HG03558 (cell line): ENCODE results near the gene NOX5.

ENCODE experiments used
- ATAC-seq: cut with Tn5 transposase; IDR thresholded peaks from one replicate; pipeline ENCODE4 v1.9.1; 2021; ENCODE audit warnings: moderate number of reproducible peaks; ENCODE audit not compliant: unreplicated experiment; ENCODE audit errors: extremely low read depth

Gene NOX5

DNA sequence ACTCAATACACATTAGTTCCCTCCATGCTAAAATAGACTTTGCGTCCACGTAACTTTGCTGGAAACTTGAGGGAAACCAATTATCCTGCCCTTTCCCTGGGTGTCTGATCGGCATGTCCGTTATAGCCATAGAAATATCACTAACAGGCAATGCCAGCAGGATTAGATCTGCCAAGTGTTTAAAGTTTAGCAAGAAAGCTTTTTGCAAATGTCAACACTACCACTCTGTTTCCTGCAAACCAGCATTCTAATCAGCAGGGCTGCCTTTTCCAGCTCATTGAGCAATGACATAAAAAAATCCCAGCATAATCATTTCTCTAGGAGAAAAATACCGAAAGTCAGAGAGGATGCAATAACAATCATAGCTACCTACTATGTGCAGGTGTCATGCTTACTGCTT lies 60.9 kb downstream of the NOX5 start:
- no peak for ATAC-seq

DNA sequence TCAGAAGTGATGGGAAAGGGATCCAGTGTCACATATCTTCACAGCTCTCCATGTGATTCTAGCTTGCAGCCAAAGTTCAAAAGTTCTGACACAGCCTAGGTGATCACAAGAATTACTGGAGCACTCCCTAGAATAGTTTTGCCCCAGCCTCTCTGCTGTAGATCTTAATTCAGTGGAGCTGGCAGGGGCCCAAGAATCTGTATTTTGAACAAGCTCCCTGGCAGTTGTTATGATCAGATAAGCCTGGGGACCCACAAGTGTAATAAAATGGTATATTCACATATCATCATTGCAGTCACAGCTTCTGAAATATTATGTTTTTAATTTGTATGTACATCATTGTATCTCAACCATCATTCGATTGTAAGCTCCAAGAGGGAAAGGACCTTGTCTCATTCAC lies 62.3 kb downstream of the NOX5 start:
- no peak for ATAC-seq

DNA sequence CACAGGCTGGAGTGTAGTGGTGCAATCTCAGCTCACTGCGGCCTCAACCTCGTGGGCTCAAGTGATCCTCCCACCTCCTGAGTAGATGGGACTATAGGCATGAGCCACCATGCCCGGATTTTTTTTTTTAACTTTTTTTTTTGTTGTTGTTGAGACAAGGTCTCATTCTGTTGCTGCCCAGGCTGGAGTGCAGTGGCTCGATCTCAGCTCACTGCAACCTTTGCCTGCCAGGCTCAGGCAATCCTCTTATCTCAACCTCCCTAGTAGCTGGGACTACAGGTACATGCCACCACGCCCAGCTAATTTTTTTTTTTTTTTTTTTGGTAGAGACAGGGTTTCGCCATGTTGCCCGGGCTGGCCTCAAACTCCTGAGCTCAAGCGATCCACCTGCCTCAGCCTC lies 64.1 kb downstream of the NOX5 start:
- ATAC-seq = no peak

GRCh38 chr15:69080295-69081248 lies 66.1 kb downstream of the NOX5 start:
- no peak for ATAC-seq

DNA sequence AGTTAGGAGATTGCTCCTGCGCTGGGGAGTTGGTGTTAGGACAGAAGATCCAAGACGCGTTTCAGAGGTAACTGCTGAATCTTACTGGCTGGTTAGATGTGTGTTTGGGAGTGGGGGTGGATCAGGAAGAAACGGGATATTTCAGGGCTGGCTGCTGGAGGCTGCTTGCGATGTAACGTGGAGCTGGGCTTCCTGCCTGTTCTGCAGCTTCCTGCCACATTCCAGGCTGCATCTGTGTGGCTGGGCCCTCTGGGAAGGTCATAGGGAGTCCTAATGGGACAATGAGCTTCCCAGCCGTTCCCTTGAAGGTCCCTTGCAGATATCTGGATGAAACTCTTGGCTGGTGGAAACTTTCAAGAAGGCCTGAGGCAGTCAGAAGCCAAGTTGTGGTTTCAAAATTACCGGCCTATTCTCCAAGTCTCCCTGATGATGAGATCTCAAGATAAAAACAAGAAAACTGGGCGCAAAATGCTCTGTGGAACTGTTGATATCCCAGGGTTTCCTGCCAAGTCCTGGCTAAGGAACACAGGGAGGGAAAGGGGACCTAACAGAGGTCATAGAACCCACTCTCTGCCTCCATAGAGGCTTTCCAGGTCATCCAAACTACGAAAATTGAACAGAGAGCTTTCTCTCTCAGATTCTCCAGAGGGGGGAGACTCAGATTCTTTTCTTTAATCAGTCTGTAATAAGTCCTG lies 67.0 kb downstream of the NOX5 start:
- ATAC-seq = no peak

DNA sequence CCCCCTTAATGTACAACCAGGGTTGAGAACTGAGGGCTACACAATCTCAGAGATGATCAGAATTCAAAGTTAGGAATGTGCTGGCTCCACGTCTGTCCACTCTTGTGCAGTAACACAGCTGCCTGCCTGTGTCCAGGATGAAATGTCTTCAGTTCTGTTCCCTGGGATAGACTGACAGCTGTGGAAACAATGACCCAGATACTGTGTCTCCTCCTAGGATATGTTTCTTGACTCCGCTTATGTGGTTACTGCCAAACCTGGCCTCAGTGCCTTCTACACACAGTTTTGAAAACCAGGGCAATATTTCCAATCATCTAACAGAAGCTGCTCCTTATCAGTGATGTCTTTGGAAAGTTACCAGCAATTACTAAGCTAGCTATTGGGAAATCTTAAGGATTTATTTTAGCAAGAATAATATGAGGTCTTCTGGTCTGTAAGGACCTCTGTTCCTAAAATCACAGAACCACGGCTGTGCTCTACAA lies 67.6 kb downstream of the NOX5 start:
- ATAC-seq = no peak

DNA sequence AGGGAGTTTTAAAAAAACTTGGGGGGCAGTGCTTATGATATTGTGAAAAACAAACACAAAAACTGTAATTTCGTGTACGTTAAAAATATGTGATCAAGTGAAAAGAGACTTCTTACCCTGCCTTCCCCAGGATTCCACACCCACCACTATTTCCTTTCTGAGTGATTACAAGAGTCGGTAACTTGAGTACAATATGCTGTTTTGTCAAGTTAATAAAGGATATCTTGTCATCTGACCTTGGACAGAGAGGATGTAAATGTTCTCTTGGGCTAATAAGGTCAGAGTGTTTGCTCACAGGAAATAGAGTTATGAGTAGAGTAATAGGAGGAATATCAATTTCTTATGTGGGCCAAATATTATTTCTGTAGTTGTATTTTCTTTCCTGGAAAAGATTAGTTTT lies 68.1 kb downstream of the NOX5 start:
- ATAC-seq = no peak

GRCh38 chr15:69084404-69085030 lies 70.0 kb downstream of the NOX5 start:
- ATAC-seq = no peak

GRCh38 chr15:69085325-69086081 lies 71.0 kb downstream of the NOX5 start:
- no peak for ATAC-seq

DNA sequence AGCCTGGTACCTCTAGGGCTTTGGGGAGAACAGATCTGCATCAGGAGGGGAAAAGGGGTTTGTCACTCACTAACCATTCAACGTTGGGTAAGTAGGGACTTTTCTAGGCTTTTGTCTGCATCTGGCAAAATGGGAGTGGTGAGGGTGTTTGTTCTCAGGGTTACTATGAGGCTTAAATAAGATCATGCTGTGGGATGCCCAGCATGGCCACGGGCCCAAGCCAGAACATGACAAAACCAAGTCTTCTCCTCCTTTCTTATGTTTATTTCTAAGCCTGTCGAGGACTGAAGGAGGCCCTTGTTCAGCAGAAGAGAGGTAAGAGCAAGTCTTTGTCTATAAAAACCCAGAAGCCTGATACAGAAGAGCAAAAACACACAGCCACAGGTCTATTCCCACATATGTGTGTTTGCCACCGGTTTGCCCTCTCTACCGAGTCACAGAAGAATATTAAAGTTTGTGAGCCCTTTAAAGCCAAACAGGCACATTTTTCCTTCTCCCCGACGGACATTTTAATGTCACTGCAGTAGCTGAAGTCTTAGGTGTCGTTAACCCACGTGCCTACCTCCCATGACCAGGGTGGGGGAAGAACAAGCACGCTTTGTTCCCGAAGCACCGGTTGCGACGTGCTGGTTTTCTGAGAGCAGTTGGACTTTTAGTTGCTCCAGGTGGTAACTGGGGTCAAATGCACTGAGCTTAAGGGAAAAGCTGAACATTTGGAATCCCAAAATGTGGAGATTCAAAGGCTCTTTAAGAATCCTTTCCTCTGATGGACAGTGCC lies 72.1 kb downstream of the NOX5 start:
- ATAC-seq = no peak

- no peak for ATAC-seq
These were observed 73.0 kb downstream of the NOX5 start for GRCh38 chr15:69087366-69087976.

DNA sequence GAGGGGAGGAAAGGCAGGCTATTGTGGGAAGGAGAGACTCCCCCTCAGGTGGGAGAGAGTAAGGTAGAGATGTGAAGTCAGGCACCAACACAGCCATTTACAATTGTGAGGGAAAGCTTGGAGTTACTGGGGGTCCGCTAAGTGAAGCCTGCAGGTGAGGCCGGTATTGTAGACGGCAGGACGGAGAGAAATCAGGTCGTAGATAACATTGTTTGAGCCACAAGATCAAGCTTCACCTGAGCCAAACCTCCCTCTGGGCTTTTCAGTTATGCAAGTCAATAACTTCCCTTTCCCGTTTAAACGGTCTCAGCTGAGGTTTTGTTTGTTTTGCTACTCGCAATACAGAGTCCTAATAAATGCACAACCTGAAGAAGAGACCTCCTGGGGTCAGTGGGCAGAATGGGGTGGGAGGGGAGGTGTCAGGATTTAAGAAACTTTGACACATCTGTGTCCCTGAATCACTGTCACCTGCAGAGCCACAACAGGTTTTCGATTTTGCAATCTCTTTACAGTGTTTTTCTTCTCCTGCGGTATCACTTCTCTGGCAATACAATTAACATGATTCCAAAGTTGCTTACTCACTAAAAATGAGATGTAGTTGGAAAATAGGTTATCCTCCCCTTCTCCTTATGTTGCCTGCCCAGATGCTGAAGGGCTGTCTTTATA lies 73.9 kb downstream of the NOX5 start:
- ATAC-seq = no peak

DNA sequence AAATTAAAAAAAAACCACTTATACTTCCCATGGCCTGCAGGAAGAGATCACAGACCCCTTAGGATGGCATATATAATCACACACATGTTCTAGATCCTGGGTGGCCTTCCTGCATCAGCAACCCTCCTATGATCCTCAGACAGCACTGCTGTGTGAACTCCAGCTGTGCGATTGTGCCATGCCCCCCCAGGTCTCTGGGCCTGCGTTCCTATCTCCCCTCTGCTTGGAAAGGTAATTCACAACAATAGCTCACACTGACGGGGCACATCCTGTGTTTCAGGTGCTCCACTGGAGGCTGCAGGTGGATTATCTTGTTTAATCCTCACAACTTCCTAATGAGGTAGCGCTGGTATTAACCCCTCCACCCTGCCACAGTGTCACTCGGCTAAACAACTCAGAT lies 74.8 kb downstream of the NOX5 start:
- ATAC-seq = no peak

DNA sequence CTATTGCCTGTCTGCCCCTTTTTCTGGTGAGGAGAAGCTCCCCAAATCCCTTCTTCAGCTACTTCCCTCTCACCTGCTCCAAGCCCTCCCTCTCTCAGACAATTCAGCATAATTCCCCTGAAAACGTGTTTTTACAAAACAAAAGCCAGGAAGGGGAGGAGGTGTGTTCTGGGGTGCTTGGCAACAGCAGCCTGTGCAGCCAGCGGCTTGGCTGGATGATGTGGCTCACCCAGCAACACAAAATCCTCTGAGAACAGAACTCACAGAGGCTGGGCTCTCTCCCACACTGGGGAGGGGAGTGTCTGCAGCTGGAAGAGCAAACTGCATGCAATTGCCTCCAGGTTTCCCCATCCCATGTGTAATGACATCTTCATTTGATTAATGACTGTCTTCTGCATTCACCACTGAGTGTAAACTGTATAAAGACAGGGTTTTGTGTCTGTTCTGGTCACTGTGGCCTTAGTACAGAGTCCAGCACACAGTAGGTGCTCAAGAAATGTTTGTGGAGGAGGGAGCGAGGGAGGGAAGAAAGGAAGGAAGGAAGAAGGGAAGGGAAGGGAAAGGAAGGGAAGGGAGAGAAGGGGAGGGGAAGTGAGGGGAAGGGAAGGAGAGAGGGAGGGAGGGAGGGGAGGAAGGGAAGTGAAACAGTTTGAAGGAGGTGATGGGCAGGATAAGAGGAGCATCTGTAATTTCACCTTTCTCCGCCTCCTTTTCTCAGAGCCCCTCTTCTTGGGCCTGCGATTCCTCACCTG lies 75.9 kb downstream of the NOX5 start:
- ATAC-seq = no peak

DNA sequence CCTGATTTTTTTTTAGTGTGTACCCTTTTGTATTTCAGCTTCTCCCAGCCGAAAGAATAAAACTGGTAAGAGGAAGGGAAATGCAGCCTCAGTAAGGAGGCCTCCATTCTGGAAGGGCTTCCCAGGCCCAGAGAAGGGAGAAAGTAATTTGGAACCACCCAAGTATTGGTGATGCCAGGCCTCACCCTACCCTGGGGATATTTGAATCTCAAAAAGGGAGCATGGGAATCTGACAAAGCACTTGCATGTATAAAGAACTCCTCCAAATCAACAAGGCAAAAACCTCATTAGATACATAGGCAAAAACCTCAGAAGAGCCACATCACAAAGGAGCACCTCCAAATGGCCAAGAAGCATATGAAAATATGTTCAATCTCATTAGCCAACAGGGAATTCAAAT lies 77.2 kb downstream of the NOX5 start:
- no peak for ATAC-seq

DNA sequence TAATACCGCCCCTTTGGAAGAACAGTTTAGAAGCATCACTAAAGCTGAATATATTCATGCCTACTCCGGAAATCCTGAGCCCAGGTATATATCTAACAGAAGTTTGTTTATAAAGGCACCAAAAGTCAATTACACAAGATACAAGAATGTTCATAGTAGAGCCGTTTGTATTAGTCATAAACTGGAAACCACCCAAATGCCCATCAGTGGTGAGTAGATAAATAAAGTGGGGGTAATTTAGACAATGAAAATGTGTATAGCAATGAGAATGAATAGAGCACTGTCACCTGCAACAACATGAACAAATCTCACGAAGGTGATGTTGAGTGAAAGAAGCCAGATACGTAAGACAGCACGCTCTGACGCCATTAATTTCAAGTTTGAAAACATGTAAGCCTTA lies 77.7 kb downstream of the NOX5 start:
- ATAC-seq = no peak

- ATAC-seq = no peak
These were observed 78.6 kb downstream of the NOX5 start for GRCh38 chr15:69093127-69093526.

DNA sequence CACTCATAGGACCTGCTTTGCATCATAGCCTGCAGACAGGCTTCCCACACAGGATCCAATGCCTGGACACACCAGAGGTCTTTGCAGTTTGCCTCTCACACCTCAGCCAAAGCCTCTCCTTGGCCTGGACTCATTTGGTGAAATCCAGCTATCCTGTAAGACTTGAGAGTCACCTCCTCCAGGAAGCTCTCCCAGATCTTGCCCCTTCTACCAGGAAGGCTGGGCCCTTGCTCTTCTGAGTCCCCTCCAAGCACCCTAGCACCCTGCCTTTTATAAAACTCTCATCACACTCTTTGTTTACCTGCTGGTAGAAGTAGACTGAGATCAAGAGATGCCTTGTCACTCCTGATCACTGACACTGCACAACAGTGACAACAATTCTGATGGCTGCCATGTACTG lies 79.1 kb downstream of the NOX5 start:
- no peak for ATAC-seq
